ENCODE data around the gene CHCHD6.

DNA sequence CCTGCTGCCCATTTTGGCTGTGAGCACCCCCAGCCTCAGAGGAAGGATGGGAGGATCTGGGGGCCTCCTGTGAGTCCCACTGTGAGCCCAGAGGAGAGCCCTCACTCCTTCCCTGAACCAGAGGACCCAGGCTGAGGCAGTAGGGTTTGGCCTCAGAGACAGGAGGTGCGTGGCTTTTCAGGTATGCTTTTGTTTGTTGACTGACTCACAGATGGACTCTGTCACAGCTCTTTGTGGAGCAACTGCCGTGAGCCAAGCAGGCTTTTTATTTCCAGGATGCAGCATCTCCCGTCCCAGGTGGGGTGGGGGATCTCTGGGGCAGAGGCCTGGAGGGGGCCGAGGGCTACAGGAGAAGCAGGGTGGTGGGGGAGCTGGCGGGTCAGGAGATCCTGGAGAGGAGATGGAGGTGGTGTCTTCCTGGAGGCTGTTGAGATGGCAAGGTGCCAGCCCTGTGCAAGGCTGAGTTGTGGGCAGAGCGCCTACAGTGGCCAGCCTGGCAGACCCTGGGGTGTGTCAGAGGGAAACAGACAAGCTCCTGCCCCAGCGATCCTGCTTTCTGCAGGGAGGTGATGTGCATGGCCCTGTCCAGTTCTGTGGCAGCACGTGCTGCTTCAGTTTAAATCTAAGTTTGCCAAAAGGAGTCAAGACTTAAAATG lies 302.9 kb downstream of the CHCHD6 start:
- TF ChIP-seq, protein P1, sequence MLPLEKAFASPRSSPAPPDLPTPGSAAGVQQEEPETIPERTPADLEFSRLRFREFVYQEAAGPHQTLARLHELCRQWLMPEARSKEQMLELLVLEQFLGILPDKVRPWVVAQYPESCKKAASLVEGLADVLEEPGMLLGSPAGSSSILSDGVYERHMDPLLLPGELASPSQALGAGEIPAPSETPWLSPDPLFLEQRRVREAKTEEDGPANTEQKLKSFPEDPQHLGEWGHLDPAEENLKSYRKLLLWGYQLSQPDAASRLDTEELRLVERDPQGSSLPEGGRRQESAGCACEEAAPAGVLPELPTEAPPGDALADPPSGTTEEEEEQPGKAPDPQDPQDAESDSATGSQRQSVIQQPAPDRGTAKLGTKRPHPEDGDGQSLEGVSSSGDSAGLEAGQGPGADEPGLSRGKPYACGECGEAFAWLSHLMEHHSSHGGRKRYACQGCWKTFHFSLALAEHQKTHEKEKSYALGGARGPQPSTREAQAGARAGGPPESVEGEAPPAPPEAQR (CRISPR knock-in tag; IDR thresholded peaks at IDR 0.05) = no peak
- no peak for TF ChIP-seq NR1H2 (CRISPR knock-in tag; IDR thresholded peaks at IDR 0.05)
- TF ChIP-seq, protein P2, sequence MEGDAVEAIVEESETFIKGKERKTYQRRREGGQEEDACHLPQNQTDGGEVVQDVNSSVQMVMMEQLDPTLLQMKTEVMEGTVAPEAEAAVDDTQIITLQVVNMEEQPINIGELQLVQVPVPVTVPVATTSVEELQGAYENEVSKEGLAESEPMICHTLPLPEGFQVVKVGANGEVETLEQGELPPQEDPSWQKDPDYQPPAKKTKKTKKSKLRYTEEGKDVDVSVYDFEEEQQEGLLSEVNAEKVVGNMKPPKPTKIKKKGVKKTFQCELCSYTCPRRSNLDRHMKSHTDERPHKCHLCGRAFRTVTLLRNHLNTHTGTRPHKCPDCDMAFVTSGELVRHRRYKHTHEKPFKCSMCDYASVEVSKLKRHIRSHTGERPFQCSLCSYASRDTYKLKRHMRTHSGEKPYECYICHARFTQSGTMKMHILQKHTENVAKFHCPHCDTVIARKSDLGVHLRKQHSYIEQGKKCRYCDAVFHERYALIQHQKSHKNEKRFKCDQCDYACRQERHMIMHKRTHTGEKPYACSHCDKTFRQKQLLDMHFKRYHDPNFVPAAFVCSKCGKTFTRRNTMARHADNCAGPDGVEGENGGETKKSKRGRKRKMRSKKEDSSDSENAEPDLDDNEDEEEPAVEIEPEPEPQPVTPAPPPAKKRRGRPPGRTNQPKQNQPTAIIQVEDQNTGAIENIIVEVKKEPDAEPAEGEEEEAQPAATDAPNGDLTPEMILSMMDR (IDR thresholded peaks at IDR 0.05) = no peak

Data from WTC11 (cell line).